Stimulated activated naive CD8-positive, alpha-beta T cell treated with anti-CD3 and anti-CD28 coated beads, Interleukin-15, amount 100 ng/mL, for 72 hours (primary cell): ENCODE data around the gene ACOXL.
"Not testable (repeated sequence)": the region's sequence is repeated elsewhere in the genome, so short reads cannot be mapped to it uniquely, and the experiment has no call there.

Experiments
- ATAC-seq: fragments of 150-1000 bp; cut with Tn5 transposase; 2 replicates; pipeline ENCODE4 v1.10.0; 2021; ENCODE audit warnings: mild to moderate bottlenecking, moderate library complexity
- DNase-seq, 2 donors: peaks; one replicate each; pipeline ENCODE4 v3.0.0; 2021 to 2022
- H3K27ac Mint-ChIP-seq, 2 donors: one replicate each; pipeline ENCODE4 v1.8.0; 2022; ENCODE audit warnings: mild to moderate bottlenecking in 2 of 2, mixed read lengths in 2 of 2, moderate library complexity in 2 of 2
- H3K27me3 Mint-ChIP-seq: one replicate; pipeline ENCODE4 v1.8.0; 2022; ENCODE audit warnings: mixed read lengths
- H3K4me1 Mint-ChIP-seq: one replicate; pipeline ENCODE4 v1.8.0; 2022; ENCODE audit warnings: mild to moderate bottlenecking, mixed read lengths
- H3K4me3 Mint-ChIP-seq, 2 donors: one replicate each; pipeline ENCODE4 v1.8.0; 2022; ENCODE audit warnings: mild to moderate bottlenecking in 2 of 2, mixed read lengths in 2 of 2, moderate library complexity in 1 of 2
- H3K9me3 Mint-ChIP-seq, 2 donors: one replicate each; pipeline ENCODE4 v1.8.0; 2022; ENCODE audit warnings: mixed read lengths in 2 of 2

Gene ACOXL

GRCh38 chr2:110732422-110733413 is at the start of gene ACOXL:
TSS of gene ACOXL (plus strand) at chr2:110732573. CDS start at chr2:110768390, 35,817 bp downstream.
- no peak within 1 kb of the TSS for H3K27ac Mint-ChIP-seq

GRCh38 chr2:110682872-110683271 is 49.5 kb upstream of the ACOXL start:
- H3K4me3 Mint-ChIP-seq, result no peak overlapping the region
- ATAC-seq (no peak), DNase-seq (no peak)
- H3K27me3 Mint-ChIP-seq, result peaks cover 14% of the 10 kb centered on the region
- no peak overlapping the region for H3K27ac Mint-ChIP-seq
- peaks cover 0 to 1% of the 10 kb centered on the region in 2 donors for H3K9me3 Mint-ChIP-seq
- peaks cover 5% of the 10 kb centered on the region for H3K4me1 Mint-ChIP-seq

More at GRCh38 chr2:110732422-110733413, at the start of gene ACOXL:
- Mint-ChIP-seq H3K27me3 (peaks cover 93% of the 10 kb centered on the region), H3K4me1 (peaks cover 17% of the 10 kb centered on the region), H3K9me3 (peaks cover 0 to 2% of the 10 kb centered on the region in 2 donors), H3K4me3 (peak within 1 kb of the TSS; percentile 35 to 64)
- ATAC-seq (peak; percentile 65), DNase-seq (no peak)

- peaks cover 16% of the 10 kb centered on the region for H3K27me3 Mint-ChIP-seq
- H3K4me3 Mint-ChIP-seq, H3K4me1 Mint-ChIP-seq, H3K27ac Mint-ChIP-seq, ATAC-seq, DNase-seq, H3K9me3 Mint-ChIP-seq: not testable (repeated sequence)
Observed at GRCh38 chr2:110687775-110688484, 44.4 kb upstream of the ACOXL start.

- H3K4me1 Mint-ChIP-seq, result no peaks in the 10 kb centered on the region
- H3K27ac Mint-ChIP-seq, result no peak overlapping the region
- no peak overlapping the region for H3K4me3 Mint-ChIP-seq
- H3K27me3 Mint-ChIP-seq, result peaks cover 16% of the 10 kb centered on the region
- no peak for DNase-seq
- H3K9me3 Mint-ChIP-seq, result peaks cover 7% of the 10 kb centered on the region in 2 donors
- ATAC-seq, result no peak
Observed at GRCh38 chr2:110688594-110689091, 43.7 kb upstream of the ACOXL start.

GRCh38 chr2:110690083-110690965 is 42.0 kb upstream of the ACOXL start:
- H3K27me3 Mint-ChIP-seq, result peaks cover 16% of the 10 kb centered on the region
- no peak overlapping the region for H3K27ac Mint-ChIP-seq
- peaks cover 7% of the 10 kb centered on the region for H3K4me1 Mint-ChIP-seq
- no peak overlapping the region for H3K4me3 Mint-ChIP-seq
- peaks cover 7% of the 10 kb centered on the region in 2 donors for H3K9me3 Mint-ChIP-seq
- ATAC-seq (no peak), DNase-seq (no peak)

GRCh38 chr2:110691612-110692258 is 40.6 kb upstream of the ACOXL start:
- H3K4me3 Mint-ChIP-seq, result no peak overlapping the region
- no peak overlapping the region for H3K27ac Mint-ChIP-seq
- peaks cover 16% of the 10 kb centered on the region for H3K27me3 Mint-ChIP-seq
- H3K9me3 Mint-ChIP-seq, result peaks cover 7% of the 10 kb centered on the region in 2 donors
- H3K4me1 Mint-ChIP-seq, result peaks cover 10% of the 10 kb centered on the region
- DNase-seq (no peak), ATAC-seq (no peak)

- ATAC-seq, H3K9me3 Mint-ChIP-seq, H3K4me3 Mint-ChIP-seq, H3K27ac Mint-ChIP-seq, DNase-seq: not testable (repeated sequence)
- Mint-ChIP-seq H3K27me3 (peaks cover 11% of the 10 kb centered on the region), H3K4me1 (peaks cover 10% of the 10 kb centered on the region)
Observed at GRCh38 chr2:110695146-110695898, 37.1 kb upstream of the ACOXL start.

GRCh38 chr2:110698253-110698652 is 34.1 kb upstream of the ACOXL start:
- not testable (repeated sequence) for DNase-seq, H3K4me3 Mint-ChIP-seq, H3K9me3 Mint-ChIP-seq, H3K27ac Mint-ChIP-seq, H3K27me3 Mint-ChIP-seq, ATAC-seq
- H3K4me1 Mint-ChIP-seq, result peaks cover 10% of the 10 kb centered on the region

- Mint-ChIP-seq H3K9me3 (no peaks in the 10 kb centered on the region), H3K27ac (no peak overlapping the region), H3K4me1 (no peaks in the 10 kb centered on the region), H3K4me3 (no peak overlapping the region), H3K27me3 (peaks cover 25% of the 10 kb centered on the region)
- DNase-seq, result no peak
- no peak for ATAC-seq
Observed at GRCh38 chr2:110702514-110703380, 29.6 kb upstream of the ACOXL start.

- H3K4me1 Mint-ChIP-seq, result no peaks in the 10 kb centered on the region
- ATAC-seq (no peak), DNase-seq (no peak)
- no peaks in the 10 kb centered on the region for H3K9me3 Mint-ChIP-seq
- H3K27ac Mint-ChIP-seq, result no peak overlapping the region
- H3K27me3 Mint-ChIP-seq, result peaks cover 57% of the 10 kb centered on the region
- no peak overlapping the region for H3K4me3 Mint-ChIP-seq
Observed at GRCh38 chr2:110707386-110707965, 24.9 kb upstream of the ACOXL start.

- Mint-ChIP-seq H3K27ac (no peak overlapping the region), H3K4me1 (peaks cover 3% of the 10 kb centered on the region), H3K4me3 (no peak overlapping the region), H3K9me3 (no peaks in the 10 kb centered on the region), H3K27me3 (peaks cover 67% of the 10 kb centered on the region)
- ATAC-seq, result no peak
- no peak for DNase-seq
Observed at GRCh38 chr2:110708455-110708854, 23.9 kb upstream of the ACOXL start.

- Mint-ChIP-seq H3K4me3 (no peak overlapping the region), H3K27me3 (peaks cover 74% of the 10 kb centered on the region), H3K4me1 (peaks cover 12% of the 10 kb centered on the region), H3K9me3 (no peaks in the 10 kb centered on the region), H3K27ac (peak overlapping the region in 1 of 2 donors; percentile 6)
- no peak for ATAC-seq
- DNase-seq, result no peak
Observed at GRCh38 chr2:110712737-110713136, 19.6 kb upstream of the ACOXL start.
